B cell (primary cell): ENCODE measurements around the gene REC8. TPM values are rescaled to one million over a fixed set of nuclear protein-coding genes. Genes with fewer than 3 reads are reported as not detected.

ENCODE experiments used
- ATAC-seq: fragments of 200-7000 bp; cut with Tn5 transposase; one replicate; pipeline ENCODE4 v1.10.0; 2021; ENCODE audit warnings: low read depth, mild to moderate bottlenecking, moderate number of reproducible peaks, moderate library complexity
- CTCF ChIA-PET: fragments of 350-600 bp; sonication (Branson Sonifier 250); formaldehyde crosslinking; loops from one replicate; lab custom pipeline; 2021; ENCODE audit warnings: antibody characterized with exemption, inconsistent platforms; lab: Charles Lee
- POLR2A ChIA-PET: fragments of 350-600 bp; sonication (Branson Sonifier 250); formaldehyde crosslinking; loops from one replicate; lab custom pipeline; 2021; ENCODE audit warnings: antibody characterized with exemption; lab: Charles Lee
- DNase-seq: peaks from one replicate; pipeline ENCODE4 v3.0.0; 2013
- H2AFZ ChIP-seq: 2 replicates; pipeline ENCODE4 v1.6.1; 2012; ENCODE audit warnings: mild to moderate bottlenecking, low read depth, low read length; ENCODE audit not compliant: insufficient read depth, poor library complexity, severe bottlenecking
- H3K27ac ChIP-seq, 2 donors: 1 replicate in 1 of 2; 2 replicates in 1 of 2; pipeline ENCODE4 v1.5.1; 2012 to 2013; ENCODE audit warnings: low read length in 2 of 2, mild to moderate bottlenecking in 2 of 2, moderate library complexity in 1 of 2
- H3K27me3 ChIP-seq, 4 experiments: fragments of 200-600 bp in 1 of 4; sonication (generic) in 1 of 4; replicated peaks in 1 of 4; 1 replicate in 2 of 4; 2 replicates in 2 of 4; pipeline versions ENCODE4 v1.6.1 to v1.7.0; 2013 to 2016; ENCODE audit warnings: low read length in 3 of 4, mild to moderate bottlenecking in 2 of 4, mixed read lengths in 1 of 4, moderate library complexity in 1 of 4; ENCODE audit not compliant: insufficient read depth in 4 of 4, control insufficient read depth in 3 of 4; ENCODE audit errors: control extremely low read depth in 1 of 4
- H3K36me3 ChIP-seq, 2 experiments: replicated peaks in 1 of 2; 1 replicate in 1 of 2; 2 replicates in 1 of 2; pipeline versions ENCODE4 v1.6.1 to v1.7.1; 2013; ENCODE audit warnings: low read length in 1 of 2; ENCODE audit not compliant: insufficient read depth in 2 of 2, control insufficient read depth in 1 of 2; ENCODE audit errors: control extremely low read depth in 1 of 2, extremely low read depth in 1 of 2
- H3K4me1 ChIP-seq, 2 donors: fragments of 200-600 bp in 1 of 2; sonication (generic) in 1 of 2; 1 replicate in 1 of 2; 2 replicates in 1 of 2; pipeline versions ENCODE4 v1.5.1 to v1.6.1; 2013 to 2017; ENCODE audit warnings: low read length in 2 of 2; ENCODE audit not compliant: control insufficient read depth in 2 of 2, insufficient read depth in 2 of 2
- H3K4me2 ChIP-seq: replicated peaks from 2 replicates; pipeline ENCODE3; 2012; ENCODE audit warnings: mild to moderate bottlenecking, low read depth, low read length; ENCODE audit not compliant: poor library complexity, severe bottlenecking
- H3K4me3 ChIP-seq, 5 experiments: fragments of 200-600 bp in 1 of 5; sonication (generic) in 1 of 5; 1 replicate in 3 of 5; 2 replicates in 2 of 5; pipeline versions ENCODE4 v1.5.1 to v1.7.0; 2011 to 2016; ENCODE audit warnings: low read length in 4 of 5, mild to moderate bottlenecking in 4 of 5, low read depth in 2 of 5, control low read depth in 1 of 5, moderate library complexity in 1 of 5; ENCODE audit not compliant: insufficient read depth in 1 of 5; ENCODE audit errors: control extremely low read depth in 1 of 5, extremely low read depth in 1 of 5
- H3K79me2 ChIP-seq: fragments of 200-600 bp; sonication (generic); one replicate; pipeline ENCODE4 v1.6.0; 2016; ENCODE audit warnings: low read length; ENCODE audit not compliant: control insufficient read depth, insufficient read depth
- H3K9ac ChIP-seq: fragments of 200-600 bp; sonication (generic); 2 replicates; pipeline ENCODE4 v1.6.1; 2017; ENCODE audit warnings: mild to moderate bottlenecking, low read length, moderate library complexity
- H3K9me3 ChIP-seq, 3 donors: one replicate each; pipeline versions ENCODE4 v1.6.1 to v1.7.1; 2013; ENCODE audit warnings: low read length in 2 of 3; ENCODE audit not compliant: control insufficient read depth in 2 of 3, insufficient read depth in 1 of 3; ENCODE audit errors: control extremely low read depth in 1 of 3
- H4K20me1 ChIP-seq: 2 replicates; pipeline ENCODE4 v1.6.0; 2012; ENCODE audit warnings: mild to moderate bottlenecking, low read length; ENCODE audit not compliant: insufficient read depth, control insufficient read depth, poor library complexity, severe bottlenecking
- H3K27ac Mint-ChIP-seq: one replicate; pipeline ENCODE4 v1.8.0; 2021; ENCODE audit warnings: mixed read lengths
- H3K27me3 Mint-ChIP-seq: one replicate; pipeline ENCODE4 v1.8.0; 2021; ENCODE audit warnings: mixed read lengths
- H3K4me1 Mint-ChIP-seq: one replicate; pipeline ENCODE4 v1.8.0; 2021; ENCODE audit warnings: mixed read lengths
- H3K4me3 Mint-ChIP-seq: one replicate; pipeline ENCODE4 v1.8.0; 2021; ENCODE audit warnings: mixed read lengths
- H3K9me3 Mint-ChIP-seq: one replicate; pipeline ENCODE4 v1.8.0; 2022; ENCODE audit warnings: mixed read lengths; ENCODE audit not compliant: insufficient read depth
- EZH2 ChIP-seq: IDR thresholded peaks from 2 replicates; pipeline ENCODE4 v1.6.1; 2012; ENCODE audit warnings: borderline replicate concordance, low read depth, mild to moderate bottlenecking, moderate library complexity, low read length; ENCODE audit not compliant: insufficient read depth, poor library complexity, severe bottlenecking
- WGBS: methylation state at CpG from one replicate; pipeline ENCODE4 v1.1.5; 2013; ENCODE audit warnings: missing lambda C conversion rate; ENCODE audit not compliant: insufficient coverage; 5-methylcytosine and 5-hydroxymethylcytosine counted together
- intact Hi-C: fragments of 100-400 bp; cut with micrococcal nuclease; formaldehyde crosslinking; loops from one replicate; pipeline ENCODE4 v1.10.0; 2022
- polyA plus RNA-seq: library from polyadenylated mRNA; depleted of rRNA; stranded (reverse); fragments of >200 nt; gene quantifications from 2 replicates; pipeline ENCODE4 v1.2.3, GENCODE V29; 2012
- total RNA-seq, 2 donors: library from RNA; stranded (reverse); fragments of 120-200 nt in 1 of 2; gene quantifications; 1 replicate in 1 of 2; 2 replicates in 1 of 2; pipeline versions ENCODE4 v1.2.3 to v1.2.4, GENCODE V29; 2013 to 2022
- TF ChIP-seq, protein P1 (sequence below): fragments of 200-600 bp; IDR thresholded peaks from one replicate; pipeline ENCODE4 v1.8.0; 2022; ENCODE audit warnings: antibody characterized with exemption, mild to moderate bottlenecking

REC8 gene
- total and polyA plus RNA-seq, 2 donors (not counting 1 experiment from before 2014, with no cell fraction given), result 34.0 to 62.1 TPM

DNA sequence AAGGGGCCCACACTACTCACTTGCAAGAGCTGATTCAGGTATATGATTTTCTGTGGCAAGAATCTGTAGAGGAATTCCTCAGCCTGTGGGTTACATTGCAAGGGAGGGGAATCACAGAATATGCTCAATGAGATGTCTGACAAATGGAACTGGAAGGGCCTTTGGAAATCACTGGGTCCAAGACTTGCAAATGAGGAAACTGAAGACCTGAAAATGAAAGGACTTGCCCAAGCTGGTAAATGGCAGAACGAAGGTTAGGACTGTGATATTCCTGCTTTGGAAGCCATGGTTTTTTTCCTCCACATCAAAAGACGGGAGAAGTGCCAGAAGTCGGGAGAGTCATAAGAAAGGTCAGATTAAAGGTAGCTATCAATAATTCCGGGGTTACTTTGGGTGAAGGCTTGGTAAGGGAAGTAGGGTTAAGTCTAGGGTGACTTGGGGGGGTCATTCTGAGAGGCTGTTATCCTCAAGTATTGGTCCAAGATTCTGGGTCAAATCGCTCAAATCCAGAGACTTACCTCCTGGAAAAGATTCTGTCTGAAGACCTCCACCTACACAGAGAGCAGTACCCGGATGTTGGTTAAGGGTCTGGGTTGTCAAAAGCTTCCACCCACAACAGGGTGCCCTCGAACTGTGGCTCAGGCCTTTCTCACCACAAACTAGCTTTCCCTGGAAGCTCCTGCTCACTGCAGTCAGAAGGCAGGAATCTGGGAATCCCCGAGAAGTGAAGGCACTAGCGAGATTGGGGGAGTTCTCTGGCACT, 26.0 kb upstream of the REC8 start:
- peaks cover 25 to 41% of the 10 kb centered on the region in 2 donors for H3K4me1 ChIP-seq
- no peaks in the 10 kb centered on the region for H3K27me3 ChIP-seq
- H3K9ac ChIP-seq, result peak overlapping the region; percentile 83
- peaks cover 37% of the 10 kb centered on the region for H4K20me1 ChIP-seq
- ChIA-PET CTCF (interaction anchor here (1.1 to 6.2 kb wide), 9 partner anchors 9 to 54 kb away, joined by 3 to 62 read pairs (median 7); partner anchors contain the start of genes DCAF11, IRF9, NRL and PSME1), POLR2A (interaction anchor here (1.0 to 4.1 kb wide), 10 partner anchors 7 to 286 kb away, joined by 3 to 43 read pairs (median 8); partner anchors contain the start of genes CHMP4A, DCAF11, IRF9 and NRL)
- H2AFZ ChIP-seq, result peak overlapping the region; percentile 83
- intact Hi-C loops, result loop anchor here (1.0 to 10.0 kb wide), 7 partner anchors 10 to 1051 kb away; partner anchors contain the start of genes ACIN1, C14orf119, GMPR2 and IPO4
- peak overlapping the region; percentile 95 for H3K27ac Mint-ChIP-seq
- H3K27ac ChIP-seq, result peak overlapping the region; percentile 77 to 90
- H3K4me3 ChIP-seq, result peak overlapping the region; percentile 83 to 95 (median 94)
- peak overlapping the region; percentile 90 for H3K4me2 ChIP-seq
- DNase-seq (no peak), ATAC-seq (no peak)
- peaks cover 0 to 46% of the 10 kb centered on the region in 2 experiments for H3K36me3 ChIP-seq
- TF ChIP-seq, protein P1, sequence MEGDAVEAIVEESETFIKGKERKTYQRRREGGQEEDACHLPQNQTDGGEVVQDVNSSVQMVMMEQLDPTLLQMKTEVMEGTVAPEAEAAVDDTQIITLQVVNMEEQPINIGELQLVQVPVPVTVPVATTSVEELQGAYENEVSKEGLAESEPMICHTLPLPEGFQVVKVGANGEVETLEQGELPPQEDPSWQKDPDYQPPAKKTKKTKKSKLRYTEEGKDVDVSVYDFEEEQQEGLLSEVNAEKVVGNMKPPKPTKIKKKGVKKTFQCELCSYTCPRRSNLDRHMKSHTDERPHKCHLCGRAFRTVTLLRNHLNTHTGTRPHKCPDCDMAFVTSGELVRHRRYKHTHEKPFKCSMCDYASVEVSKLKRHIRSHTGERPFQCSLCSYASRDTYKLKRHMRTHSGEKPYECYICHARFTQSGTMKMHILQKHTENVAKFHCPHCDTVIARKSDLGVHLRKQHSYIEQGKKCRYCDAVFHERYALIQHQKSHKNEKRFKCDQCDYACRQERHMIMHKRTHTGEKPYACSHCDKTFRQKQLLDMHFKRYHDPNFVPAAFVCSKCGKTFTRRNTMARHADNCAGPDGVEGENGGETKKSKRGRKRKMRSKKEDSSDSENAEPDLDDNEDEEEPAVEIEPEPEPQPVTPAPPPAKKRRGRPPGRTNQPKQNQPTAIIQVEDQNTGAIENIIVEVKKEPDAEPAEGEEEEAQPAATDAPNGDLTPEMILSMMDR, result no peak
- TF ChIP-seq EZH2, result no peak
- peaks cover 75% of the 10 kb centered on the region for H3K79me2 ChIP-seq
- H3K9me3 ChIP-seq, result no peaks in the 10 kb centered on the region
- no peaks in the 10 kb centered on the region for H3K27me3 Mint-ChIP-seq
- peak overlapping the region; percentile 95 for H3K4me3 Mint-ChIP-seq
- H3K4me1 Mint-ChIP-seq, result peaks cover 58% of the 10 kb centered on the region
- WGBS, result 20% methylated on average over 4 of the region's 9 CpGs
- H3K9me3 Mint-ChIP-seq, result no peaks in the 10 kb centered on the region
